Fibroblast of lung (primary cell): ENCODE measurements around the gene C9. TPM values are rescaled to one million over a fixed set of nuclear protein-coding genes. Genes with fewer than 3 reads are reported as not detected.

Experiments
- DNase-seq, 2 donors: peaks; one replicate each; pipeline versions ENCODE4 v3.0.0 to v3.0.0-alpha.2; 2010; ENCODE audit warnings: low read depth in 2 of 2
- H2AFZ ChIP-seq: 2 replicates; pipeline ENCODE4 v1.5.1; 2012; ENCODE audit warnings: low read length, control low read depth, inconsistent platforms
- H3K27ac ChIP-seq: 2 replicates; pipeline ENCODE4 v1.5.1; 2011; ENCODE audit warnings: low read length, control low read depth; ENCODE audit not compliant: insufficient read depth
- H3K27me3 ChIP-seq: 2 replicates; pipeline ENCODE4 v1.5.1; 2011; ENCODE audit warnings: mild to moderate bottlenecking, low read length; ENCODE audit not compliant: control insufficient read depth, insufficient read depth
- H3K36me3 ChIP-seq: 2 replicates; pipeline ENCODE4 v1.5.1; 2011; ENCODE audit warnings: low read length; ENCODE audit not compliant: control insufficient read depth, insufficient read depth
- H3K4me1 ChIP-seq: 2 replicates; pipeline ENCODE4 v1.5.1; 2011; ENCODE audit warnings: low read length; ENCODE audit not compliant: control insufficient read depth, insufficient read depth; ENCODE audit errors: extremely low read depth
- H3K4me2 ChIP-seq: 2 replicates; pipeline ENCODE4 v1.5.1; 2011; ENCODE audit warnings: low read length, control low read depth; ENCODE audit not compliant: insufficient read depth; ENCODE audit errors: extremely low read depth
- H3K4me3 ChIP-seq, 4 experiments: fragments of 200-600 bp in 1 of 4; sonication (generic) in 1 of 4; replicated peaks in 1 of 4; 2 replicates each; pipeline ENCODE4 v1.5.1; 2011 to 2016; ENCODE audit warnings: low read length in 4 of 4, low read depth in 3 of 4, mild to moderate bottlenecking in 3 of 4, control low read depth in 2 of 4, inconsistent platforms in 1 of 4, mixed read lengths in 1 of 4; ENCODE audit not compliant: insufficient read depth in 1 of 4; ENCODE audit errors: control extremely low read depth in 1 of 4
- H3K79me2 ChIP-seq: 2 replicates; pipeline ENCODE4 v1.5.1; 2012; ENCODE audit warnings: mild to moderate bottlenecking, low read length, inconsistent platforms; ENCODE audit not compliant: control insufficient read depth, insufficient read depth
- H3K9ac ChIP-seq: 2 replicates; pipeline ENCODE4 v1.5.1; 2011; ENCODE audit warnings: mild to moderate bottlenecking, low read length, control low read depth; ENCODE audit not compliant: insufficient read depth
- H3K9me3 ChIP-seq: 2 replicates; pipeline ENCODE4 v1.5.1; 2012; ENCODE audit warnings: low read depth, low read length; ENCODE audit not compliant: control insufficient read depth, insufficient read depth
- H4K20me1 ChIP-seq: 2 replicates; pipeline ENCODE4 v1.5.1; 2011; ENCODE audit warnings: low read length; ENCODE audit not compliant: control insufficient read depth, insufficient read depth; ENCODE audit errors: extremely low read depth
- EZH2 ChIP-seq: IDR thresholded peaks from 2 replicates; pipeline ENCODE4 v1.5.1; 2012; ENCODE audit warnings: low read length, control low read depth, mild to moderate bottlenecking; ENCODE audit errors: missing control alignments
- polyA plus RNA-seq, 2 donors: library from polyadenylated mRNA; depleted of rRNA in 1 of 2; stranded (reverse) in 1 of 2; unstranded in 1 of 2; fragments of >200 nt; gene quantifications; 2 replicates each; pipeline ENCODE4 v1.2.1, GENCODE V29; 2011 to 2012; ENCODE audit warnings: missing spikeins in 1 of 2
- total RNA-seq: library from RNA; depleted of rRNA; stranded (reverse); fragments of >200 nt; gene quantifications from 2 replicates; pipeline ENCODE4 v1.2.1, GENCODE V29; 2014
- TF ChIP-seq, protein P1 (sequence below), 2 donors: IDR thresholded peaks in 1 of 2; conservative IDR thresholded peaks in 1 of 2; 1 replicate in 1 of 2; 2 replicates in 1 of 2; pipeline ENCODE4 v1.5.1; 2011 to 2012; ENCODE audit warnings: low read length in 2 of 2, control low read depth in 1 of 2, inconsistent platforms in 1 of 2, low read depth in 1 of 2, mild to moderate bottlenecking in 1 of 2

C9 gene
- total and polyA plus RNA-seq, 2 donors (not counting 1 experiment from before 2014, with no cell fraction given): 0.06 to 0.33 TPM

DNA sequence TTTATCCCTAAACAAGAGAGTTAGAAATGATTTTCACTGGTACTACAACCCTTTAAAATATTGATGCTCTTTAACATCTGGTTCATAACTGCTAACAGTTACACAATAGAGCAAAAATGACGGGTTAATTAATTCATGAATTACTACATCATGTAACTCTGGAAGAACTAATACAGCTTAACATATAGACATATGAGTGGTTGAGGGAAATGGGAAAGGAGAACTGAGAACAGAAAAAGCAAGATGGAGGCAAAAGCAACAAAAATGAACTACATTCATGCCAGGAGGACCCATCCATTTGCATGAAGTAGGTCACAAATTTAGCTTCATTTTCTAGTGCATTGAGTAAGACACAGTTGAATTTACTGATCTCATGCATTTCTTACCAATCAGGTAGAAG, 61.8 kb downstream of the C9 start:
- H3K79me2 ChIP-seq: no peaks in the 10 kb centered on the region
- H3K27ac ChIP-seq: no peak overlapping the region
- peak in 1 of 2 donors; percentile 24 for DNase-seq
- H4K20me1 ChIP-seq: no peaks in the 10 kb centered on the region
- no peaks in the 10 kb centered on the region for H3K36me3 ChIP-seq
- no peak overlapping the region for H2AFZ ChIP-seq
- H3K4me1 ChIP-seq: no peaks in the 10 kb centered on the region
- TF ChIP-seq, protein P1, sequence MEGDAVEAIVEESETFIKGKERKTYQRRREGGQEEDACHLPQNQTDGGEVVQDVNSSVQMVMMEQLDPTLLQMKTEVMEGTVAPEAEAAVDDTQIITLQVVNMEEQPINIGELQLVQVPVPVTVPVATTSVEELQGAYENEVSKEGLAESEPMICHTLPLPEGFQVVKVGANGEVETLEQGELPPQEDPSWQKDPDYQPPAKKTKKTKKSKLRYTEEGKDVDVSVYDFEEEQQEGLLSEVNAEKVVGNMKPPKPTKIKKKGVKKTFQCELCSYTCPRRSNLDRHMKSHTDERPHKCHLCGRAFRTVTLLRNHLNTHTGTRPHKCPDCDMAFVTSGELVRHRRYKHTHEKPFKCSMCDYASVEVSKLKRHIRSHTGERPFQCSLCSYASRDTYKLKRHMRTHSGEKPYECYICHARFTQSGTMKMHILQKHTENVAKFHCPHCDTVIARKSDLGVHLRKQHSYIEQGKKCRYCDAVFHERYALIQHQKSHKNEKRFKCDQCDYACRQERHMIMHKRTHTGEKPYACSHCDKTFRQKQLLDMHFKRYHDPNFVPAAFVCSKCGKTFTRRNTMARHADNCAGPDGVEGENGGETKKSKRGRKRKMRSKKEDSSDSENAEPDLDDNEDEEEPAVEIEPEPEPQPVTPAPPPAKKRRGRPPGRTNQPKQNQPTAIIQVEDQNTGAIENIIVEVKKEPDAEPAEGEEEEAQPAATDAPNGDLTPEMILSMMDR (conservative IDR thresholded peaks at IDR 0.05 in 1 of 2, IDR thresholded peaks at IDR 0.05 in 1 of 2; ENCODE audit: low read depth in 1 of 2, low read length in 2 of 2): no peak
- no peak for TF ChIP-seq EZH2
- no peaks in the 10 kb centered on the region for H3K9me3 ChIP-seq
- H3K4me3 ChIP-seq: no peak overlapping the region
- no peak overlapping the region for H3K4me2 ChIP-seq
- no peak overlapping the region for H3K9ac ChIP-seq
- no peaks in the 10 kb centered on the region for H3K27me3 ChIP-seq

DNA sequence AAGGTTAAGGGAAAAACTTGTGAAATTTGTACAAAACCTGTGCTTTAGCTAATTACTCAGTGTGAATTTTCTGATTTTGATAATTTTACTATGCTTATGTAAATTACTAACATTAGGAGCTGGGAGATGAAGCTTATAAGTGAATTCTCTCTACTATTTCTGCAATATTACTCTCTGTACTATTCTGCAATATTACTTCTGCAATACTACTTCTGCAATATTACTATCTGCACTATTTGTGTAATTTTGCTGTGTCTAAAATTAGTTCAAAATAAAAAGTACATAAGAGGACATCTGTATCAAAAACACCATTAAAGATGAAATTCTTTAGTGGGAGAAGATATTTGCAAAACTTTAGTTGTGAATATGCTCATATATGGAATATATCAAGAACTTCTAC, 62.9 kb downstream of the C9 start:
- H3K36me3 ChIP-seq: no peaks in the 10 kb centered on the region
- no peak overlapping the region for H3K4me3 ChIP-seq
- H3K4me1 ChIP-seq: no peaks in the 10 kb centered on the region
- H3K27me3 ChIP-seq: no peaks in the 10 kb centered on the region
- H4K20me1 ChIP-seq: no peaks in the 10 kb centered on the region
- H2AFZ ChIP-seq: no peak overlapping the region
- H3K79me2 ChIP-seq: no peaks in the 10 kb centered on the region
- TF ChIP-seq, protein P1 (conservative IDR thresholded peaks at IDR 0.05 in 1 of 2, IDR thresholded peaks at IDR 0.05 in 1 of 2; ENCODE audit: low read depth in 1 of 2, low read length in 2 of 2): no peak
- TF ChIP-seq EZH2: no peak
- H3K27ac ChIP-seq: no peak overlapping the region
- H3K4me2 ChIP-seq: no peak overlapping the region
- H3K9ac ChIP-seq: no peak overlapping the region
- no peaks in the 10 kb centered on the region for H3K9me3 ChIP-seq
- DNase-seq: no peak

DNA sequence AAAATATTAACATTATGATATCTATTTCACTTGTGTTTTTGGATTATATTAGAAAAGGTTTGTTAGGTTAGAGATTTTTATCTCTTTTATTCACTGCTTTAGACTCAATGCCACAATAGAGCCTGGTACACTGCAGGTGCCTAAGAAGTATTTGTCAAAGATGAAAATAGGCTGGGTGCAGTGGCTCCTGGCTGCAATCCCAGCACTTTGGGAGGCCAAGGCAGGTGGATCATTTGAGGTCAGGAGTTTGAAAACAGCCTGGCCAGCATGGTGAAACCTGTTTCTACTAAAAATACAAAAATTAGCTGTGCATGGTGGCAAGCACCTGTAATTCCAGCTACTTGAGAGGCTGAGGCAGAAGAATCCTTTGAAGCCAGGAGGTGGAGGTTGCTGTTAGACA, 64.3 kb downstream of the C9 start:
- no peak overlapping the region for H3K4me2 ChIP-seq
- no peak overlapping the region for H3K9ac ChIP-seq
- no peaks in the 10 kb centered on the region for H3K4me1 ChIP-seq
- no peaks in the 10 kb centered on the region for H3K9me3 ChIP-seq
- no peak overlapping the region for H3K4me3 ChIP-seq
- TF ChIP-seq, protein P1 (conservative IDR thresholded peaks at IDR 0.05 in 1 of 2, IDR thresholded peaks at IDR 0.05 in 1 of 2; ENCODE audit: low read depth in 1 of 2, low read length in 2 of 2): no peak
- TF ChIP-seq EZH2: no peak
- no peaks in the 10 kb centered on the region for H3K27me3 ChIP-seq
- H4K20me1 ChIP-seq: no peaks in the 10 kb centered on the region
- H3K79me2 ChIP-seq: no peaks in the 10 kb centered on the region
- H3K27ac ChIP-seq: no peak overlapping the region
- no peaks in the 10 kb centered on the region for H3K36me3 ChIP-seq
- DNase-seq: no peak
- H2AFZ ChIP-seq: no peak overlapping the region
